HG03521 (cell line): ENCODE results near the gene LAMA1.

Experiments
- ATAC-seq: cut with Tn5 transposase; IDR thresholded peaks from one replicate; pipeline ENCODE4 v1.9.1; 2021; ENCODE audit warnings: mild to moderate bottlenecking, moderate library complexity; ENCODE audit not compliant: unreplicated experiment

LAMA1 gene

DNA sequence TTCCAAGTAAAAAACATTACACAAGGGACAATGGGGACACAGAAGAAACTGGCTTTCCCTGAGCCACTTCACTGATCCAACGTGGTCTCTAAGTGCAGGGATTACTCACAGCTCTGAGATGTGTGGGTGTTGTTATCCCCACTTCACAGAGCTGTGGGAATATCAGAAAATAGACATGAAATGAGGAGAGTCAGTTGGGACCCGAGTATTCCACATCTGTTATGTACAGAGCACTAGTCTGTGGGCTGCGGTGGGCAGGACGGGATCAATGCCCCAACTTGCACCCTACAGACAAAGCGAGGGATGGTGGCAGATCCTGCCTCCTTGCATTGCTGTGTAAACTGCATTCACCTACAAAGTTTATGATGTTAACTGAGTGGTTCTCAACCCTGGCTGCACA is 11.7 kb downstream of the LAMA1 start:
- no peak for ATAC-seq

DNA sequence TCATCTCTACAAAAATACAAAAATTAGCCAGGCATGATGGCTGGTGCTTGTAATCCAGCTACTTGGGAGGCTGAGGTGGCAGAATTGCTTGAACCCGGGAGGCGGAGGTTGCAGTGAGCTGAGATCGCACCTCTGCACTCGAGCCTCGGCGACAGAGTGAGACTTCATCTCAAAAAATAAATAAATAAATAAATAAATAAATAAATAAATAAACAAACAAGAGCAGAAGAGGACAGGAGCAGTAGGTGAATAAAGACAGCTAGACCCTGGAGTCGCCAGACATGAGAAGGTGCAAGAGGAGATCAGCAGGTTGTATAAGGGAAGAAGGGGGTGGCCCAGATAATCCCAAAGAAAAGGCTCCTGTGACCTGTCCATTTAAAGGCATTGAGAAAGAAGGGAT is 12.3 kb downstream of the LAMA1 start:
- no peak for ATAC-seq

DNA sequence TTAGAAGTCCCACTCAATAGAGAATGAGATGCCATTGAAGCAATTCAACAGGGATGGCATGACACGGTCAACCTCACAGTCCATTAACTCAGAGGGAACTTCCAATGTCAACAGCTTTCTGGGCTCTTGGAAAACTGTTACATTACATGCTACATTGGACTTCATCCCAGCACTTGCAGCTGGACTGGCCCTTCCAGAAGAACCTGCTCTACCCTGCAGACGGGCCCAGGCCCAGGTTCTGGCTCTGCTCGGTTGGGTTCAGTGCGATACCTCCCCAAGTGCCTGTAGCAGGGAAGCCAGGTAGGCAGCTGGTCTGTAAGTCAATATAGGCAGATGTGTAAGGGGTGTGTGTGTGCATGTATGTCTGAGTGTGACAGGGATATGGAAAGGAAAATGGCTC is 12.9 kb downstream of the LAMA1 start:
- ATAC-seq, result no peak

DNA sequence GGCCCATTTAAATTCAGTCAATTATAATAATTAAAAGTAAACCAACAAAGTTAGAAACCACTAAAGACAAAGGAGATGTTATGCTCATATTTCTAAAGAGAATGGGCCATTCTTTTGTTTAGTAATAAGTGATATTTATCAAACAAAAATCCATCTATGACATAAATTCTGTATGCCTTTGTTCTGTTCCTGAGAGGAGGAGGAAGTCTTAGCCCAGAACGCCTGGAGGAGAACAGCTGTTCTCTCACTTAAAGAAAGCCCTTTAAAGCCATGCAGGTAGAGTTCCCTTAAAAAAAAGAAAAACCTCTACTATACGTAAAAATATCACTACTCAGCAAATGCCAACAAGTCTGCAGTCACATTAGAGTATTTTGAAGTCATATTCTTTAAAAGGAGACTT is 15.5 kb downstream of the LAMA1 start:
- ATAC-seq, result no peak

DNA sequence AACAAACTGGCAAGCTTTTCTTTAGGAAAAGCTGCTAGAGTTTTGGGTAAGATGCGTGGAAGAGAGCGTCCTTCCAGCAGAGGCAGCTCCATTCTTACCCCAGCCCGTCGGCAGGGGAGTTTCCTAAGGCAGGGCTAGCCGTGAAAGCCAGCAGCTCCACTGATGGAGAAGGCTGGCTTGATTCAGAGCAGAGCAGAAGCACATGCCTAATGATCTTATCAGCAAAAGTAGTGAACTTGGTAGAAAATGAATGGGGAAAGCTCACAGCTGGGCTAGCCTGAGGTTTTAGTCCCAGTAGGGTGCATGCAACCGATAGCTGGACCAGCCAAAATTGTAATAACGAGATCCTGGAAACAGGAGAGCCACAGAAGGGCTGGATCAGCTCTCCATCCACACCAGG is 20.8 kb downstream of the LAMA1 start:
- ATAC-seq, result no peak

DNA sequence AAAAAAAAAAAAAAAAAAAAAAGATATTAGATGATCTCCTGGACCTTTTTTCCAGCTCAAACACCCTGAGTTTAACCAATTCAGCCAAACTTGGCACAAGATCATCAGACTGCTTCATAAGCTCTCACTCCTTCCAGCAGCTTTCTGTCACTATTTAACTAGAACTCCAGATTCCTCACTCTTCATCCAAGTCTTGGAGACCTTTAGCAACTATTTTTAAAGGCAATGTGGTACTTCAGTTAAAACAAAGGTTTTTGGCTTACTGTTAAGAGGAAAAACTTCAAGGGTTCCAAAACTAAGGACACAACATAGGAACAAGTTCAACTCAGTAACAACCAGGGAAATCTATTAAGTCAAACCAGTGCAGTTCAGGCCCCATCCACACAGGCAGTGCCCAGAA is 23.2 kb downstream of the LAMA1 start:
- no peak for ATAC-seq

DNA sequence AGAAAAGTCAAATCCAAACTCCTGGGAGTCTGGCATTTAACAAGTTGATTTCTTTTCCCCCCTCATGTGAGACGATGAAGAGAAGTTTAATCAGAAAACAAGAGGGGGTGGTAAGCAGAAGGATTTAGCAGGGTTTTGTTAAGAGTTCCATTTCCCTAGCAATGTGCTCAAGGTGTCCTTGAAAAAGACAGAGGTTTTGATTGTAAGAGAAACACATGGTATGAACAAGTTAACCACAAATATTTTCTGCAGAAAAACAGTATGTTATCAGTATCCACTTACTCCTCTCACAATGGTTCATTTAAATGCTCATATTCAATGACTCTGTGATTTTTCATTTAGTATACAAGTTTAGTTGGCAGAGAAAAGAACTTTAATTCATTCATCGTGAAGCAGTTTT is 26.8 kb downstream of the LAMA1 start:
- ATAC-seq, result no peak

DNA sequence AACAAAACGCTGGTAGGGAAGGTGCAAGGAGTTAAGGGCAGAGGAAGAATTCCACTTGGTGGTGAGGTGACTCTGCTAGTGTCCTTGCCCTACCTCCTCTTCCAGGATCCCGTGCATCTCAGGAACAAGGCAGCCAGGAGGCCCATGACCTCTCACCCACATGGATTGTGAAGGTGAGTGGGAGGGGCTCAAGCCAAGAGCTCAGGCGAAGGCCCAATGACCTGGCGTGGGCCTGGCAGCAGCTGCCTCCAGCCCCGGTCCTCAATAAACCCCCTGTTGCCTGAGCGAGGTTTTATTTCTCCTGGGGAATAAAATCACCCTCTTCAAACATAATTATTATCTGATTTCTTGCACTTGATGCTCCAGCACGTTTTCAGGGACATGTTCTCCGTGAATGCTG is 28.2 kb downstream of the LAMA1 start:
- ATAC-seq, result no peak

DNA sequence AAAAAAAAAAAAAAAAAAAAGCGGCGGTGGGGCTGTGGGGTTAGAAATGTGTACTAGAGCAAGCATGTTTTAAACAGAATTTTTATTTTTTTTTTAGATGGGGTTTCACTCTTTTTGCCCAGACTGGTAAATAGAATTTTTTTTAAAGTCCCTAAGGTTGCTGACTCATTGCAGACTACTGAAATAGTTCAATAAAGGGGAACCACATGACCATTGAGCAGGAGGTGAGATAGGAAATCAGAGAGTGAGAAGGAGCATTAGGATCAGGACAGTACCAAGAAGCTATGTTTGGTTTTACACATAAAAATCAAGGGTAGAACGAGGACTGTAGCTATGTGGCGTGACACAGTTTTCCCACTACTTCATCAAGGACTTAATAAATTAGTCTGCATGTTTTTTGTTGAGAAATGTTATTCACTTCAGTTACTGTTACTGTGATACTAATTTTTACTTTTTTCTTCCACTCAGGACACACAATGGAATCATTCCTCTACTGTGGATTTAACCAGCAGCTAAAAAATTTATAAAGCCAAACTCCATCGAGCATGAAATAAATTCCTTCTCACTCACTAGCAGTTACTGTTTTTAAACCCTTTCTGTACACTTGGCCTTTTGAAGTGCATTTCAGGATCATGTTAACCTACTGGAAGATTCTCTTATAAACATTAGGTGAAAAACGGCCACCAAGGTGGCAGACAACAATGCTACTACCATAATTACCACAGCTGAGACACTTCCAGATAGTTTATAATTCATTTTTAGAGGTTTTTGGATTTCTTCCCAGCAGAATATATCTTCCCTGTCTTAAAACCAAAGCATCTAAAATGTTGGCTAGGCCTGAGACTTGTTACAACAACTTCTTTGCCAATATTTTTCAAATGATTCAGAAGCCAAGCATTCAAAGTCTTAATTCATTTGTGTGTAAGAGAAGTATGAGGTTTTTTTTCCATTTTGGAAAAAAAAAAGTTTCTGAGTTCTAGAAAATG is 33.2 kb downstream of the LAMA1 start:
- no peak for ATAC-seq

DNA sequence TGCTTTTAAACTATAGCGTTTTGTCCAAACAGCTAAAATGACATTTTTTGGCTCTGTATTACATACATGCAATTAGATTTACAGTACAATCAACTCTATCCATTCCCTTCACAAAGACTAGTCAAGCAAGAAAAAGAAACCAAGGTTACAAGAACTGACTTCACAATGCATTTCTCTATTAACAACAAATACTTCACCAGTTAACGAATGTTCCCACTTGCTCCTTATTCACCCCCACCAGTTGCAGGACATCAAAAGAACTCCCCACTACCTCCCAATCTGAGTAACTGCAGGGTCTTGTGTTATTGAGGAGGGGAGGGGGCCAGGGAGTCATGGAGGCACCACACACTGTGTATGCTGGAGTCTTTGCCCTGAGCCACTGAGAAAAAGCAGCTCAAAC is 34.9 kb downstream of the LAMA1 start:
- no peak for ATAC-seq

DNA sequence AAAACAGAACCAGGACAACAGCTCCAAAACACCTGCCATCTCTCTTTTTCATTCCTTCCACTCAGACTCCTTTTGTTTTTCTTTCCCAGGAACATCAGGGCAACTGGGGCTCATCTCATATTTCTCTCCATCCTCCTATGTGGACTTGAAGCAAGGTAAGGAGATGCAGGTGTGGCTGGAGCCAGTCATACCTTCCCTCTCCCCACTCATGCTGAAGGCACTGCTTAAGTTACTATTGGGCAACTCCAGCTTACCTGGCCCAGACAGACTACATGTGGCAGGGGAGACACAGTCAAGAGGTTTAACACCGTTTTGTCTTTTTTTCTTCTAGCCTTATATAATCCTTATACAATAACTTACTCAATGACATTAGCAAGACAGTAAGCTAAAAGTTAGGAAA is 38.4 kb downstream of the LAMA1 start:
- no peak for ATAC-seq

DNA sequence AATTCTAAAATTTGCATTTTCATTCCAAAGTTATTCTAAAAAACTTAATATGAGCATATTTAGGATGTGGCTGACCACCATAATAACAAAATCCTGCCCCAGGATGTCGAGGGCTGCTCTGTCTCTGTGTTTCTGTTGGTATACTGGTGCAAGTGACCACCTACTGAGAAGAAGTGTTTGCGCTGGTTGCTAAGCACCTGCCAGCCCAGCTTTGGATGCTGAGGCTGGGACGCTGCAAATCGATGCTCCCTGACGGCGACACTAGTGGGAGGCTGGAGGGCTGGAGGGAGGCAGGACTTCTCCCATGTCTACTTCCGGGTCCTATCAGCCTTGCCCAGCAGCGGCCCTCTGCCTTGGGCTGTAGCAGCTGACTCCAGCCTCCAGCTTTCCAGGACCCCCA is 45.0 kb downstream of the LAMA1 start:
- no peak for ATAC-seq

DNA sequence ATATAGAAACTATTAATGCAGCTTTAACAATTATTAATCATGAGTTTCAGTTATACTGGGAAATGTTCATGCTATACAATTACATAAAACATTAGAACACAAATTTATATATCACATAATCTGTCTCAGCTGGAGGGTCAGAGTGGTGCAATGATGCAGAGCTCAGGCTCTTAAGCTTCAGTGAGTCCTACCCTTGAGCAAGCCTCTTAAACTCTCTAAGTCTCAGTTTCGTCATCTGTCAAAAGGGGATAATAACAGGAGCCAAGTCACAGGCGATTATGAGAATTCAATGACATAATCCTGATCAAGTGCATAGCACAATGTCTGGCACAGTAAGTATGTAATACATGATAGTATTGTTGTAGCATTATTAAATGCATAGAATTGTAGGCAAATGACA is 46.0 kb downstream of the LAMA1 start:
- ATAC-seq, result no peak

DNA sequence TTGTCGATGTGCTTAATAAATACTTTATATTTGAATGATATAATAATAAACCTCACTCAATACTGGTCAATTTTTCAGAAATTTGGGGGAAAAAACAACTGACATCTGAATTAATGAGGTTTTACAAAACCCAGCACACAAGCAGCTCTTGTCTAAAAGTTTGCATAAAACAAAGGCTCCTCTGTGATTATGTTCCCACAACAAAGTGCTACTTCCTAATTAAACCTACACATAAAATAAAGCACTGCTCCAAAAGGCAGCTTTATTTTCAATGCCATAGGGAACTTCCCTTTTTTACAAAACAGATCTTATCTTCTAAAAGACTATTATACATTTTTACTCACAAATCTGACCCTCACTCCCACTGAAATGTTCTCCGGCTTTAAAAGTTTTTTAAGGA is 47.1 kb downstream of the LAMA1 start:
- no peak for ATAC-seq

DNA sequence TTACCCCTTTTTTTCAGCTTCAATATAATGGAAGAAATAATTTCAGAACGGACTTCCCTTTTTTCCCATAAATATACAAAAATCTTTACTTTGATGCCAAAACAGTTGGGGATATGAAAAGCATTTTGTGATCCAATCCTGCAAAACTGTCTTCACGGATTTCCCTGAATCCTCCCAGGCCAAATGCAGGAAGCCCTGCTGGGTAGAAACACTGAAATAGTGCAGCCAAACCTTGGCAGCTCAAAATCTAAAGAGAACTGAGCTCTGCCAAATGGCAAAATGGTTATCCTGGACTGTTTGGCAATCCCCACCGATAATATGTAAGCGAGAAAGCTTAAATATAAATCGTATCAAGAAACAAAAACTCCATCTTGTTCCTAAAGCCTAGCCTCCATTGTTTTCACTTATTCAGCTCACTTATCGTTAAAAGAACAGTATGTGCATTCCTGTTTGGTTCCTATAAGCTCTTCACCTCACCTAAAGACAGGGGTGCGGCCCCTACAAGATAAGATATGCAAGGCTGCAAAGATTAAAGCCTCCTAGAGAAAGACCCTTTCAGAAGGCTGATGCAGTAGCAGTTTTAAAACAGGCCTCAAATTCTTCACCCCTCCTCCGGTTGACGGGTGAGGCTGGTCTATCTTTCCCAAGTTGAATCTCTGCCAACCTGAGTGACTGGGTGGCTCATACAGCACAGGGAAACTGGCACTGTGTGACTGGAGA is 48.6 kb downstream of the LAMA1 start:
- ATAC-seq, result no peak

DNA sequence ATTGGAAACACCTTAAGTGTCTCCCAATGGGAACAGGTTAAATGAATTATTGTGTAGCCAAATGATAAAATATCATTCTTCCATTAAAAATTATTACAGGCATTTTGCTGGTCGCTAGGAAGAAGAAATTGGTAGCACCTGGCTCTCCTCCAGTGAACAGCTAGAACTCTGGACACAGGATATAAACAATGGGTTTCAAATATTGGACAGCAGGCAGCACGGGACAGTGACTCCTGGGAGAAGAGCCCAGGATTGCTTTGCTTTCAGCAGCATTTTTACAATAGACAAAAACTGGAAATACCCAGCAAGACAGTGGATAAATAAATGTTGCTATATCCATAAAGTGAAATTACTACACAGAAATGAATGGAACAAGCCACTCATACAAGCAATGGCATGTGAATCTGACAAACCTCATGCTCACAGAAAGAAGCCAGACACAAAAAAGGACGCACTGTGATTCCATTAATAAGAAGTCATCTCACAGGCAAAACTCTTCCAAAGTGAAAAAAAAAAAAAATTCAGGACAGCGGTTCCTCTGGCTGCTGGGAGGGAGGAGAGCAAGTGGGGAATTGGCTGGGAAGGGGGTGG is 50.5 kb downstream of the LAMA1 start:
- no peak for ATAC-seq

DNA sequence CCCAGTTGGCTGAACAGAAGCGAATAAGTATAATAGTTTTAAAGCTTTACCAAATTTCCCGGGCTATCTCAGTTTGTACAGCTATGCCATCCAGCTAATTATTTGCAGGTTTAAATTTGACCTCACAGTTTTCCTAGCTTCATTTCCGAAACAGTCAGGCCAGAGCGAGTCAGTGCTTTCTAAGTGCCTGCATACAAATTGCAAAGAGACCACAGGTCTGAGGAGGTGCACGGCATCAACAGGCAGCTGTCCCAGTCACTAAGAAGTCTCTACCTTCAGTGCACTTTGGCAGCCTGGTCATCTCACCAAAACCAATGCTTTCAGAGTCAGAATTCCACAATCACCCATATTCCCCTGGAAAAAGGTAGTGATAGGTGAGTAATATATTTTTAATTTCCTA is 51.9 kb downstream of the LAMA1 start:
- ATAC-seq, result no peak

DNA sequence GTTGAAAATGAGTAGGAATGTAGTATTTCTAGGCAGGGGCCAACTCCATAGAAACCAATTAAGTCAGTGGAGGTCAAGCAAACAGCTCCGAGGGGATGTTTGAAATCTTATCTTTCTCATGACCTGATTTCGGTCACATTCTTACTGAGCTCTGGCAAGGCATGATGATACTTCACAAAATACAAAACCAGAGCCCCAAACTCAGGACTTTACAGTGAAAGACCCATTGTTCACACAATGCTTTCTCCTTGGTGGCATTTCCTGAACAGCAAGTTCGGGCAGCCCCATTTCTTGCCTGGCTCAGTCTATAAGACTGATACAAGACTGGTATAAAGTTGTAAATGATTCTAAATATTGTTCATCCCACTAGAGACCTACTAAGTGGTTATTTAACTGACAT is 53.3 kb downstream of the LAMA1 start:
- ATAC-seq, result no peak

DNA sequence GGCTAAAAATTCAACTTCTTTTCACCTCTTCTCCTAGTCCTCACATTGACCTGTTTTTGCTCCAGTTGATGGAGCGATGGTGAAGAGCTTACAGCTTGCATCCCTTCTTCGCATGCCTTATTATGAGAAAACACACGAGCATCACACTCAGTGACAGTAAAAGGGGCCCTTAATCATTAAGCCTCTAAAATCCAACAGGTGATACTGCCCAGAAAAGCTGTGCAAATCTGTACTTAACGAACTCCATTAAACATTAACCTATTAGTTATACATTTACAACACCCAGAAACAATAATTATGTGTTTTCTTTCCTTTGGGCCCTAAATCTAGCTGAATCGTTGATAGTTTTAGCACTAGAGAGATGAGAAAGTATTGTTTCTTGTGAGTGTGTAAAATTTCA is 54.8 kb downstream of the LAMA1 start:
- no peak for ATAC-seq

DNA sequence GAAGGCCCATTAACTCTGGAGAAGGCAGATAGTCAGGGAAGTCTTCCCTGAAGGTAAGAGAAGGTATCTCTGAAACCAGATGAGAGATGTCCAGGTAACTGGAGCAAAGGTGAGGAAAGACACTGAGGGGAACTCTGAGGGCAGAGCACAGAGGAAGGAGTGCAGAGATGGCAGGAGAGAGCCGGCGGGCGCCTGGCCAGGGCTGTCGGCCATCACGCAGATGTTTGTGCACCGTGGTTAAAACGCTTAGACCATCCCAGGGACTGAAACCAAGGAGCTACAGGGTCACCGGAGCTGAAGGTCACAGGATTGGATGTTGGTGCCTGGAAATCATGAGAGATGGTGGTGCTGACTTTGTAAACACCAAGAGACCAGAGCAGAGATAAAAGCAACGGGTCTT is 55.4 kb downstream of the LAMA1 start:
- no peak for ATAC-seq

DNA sequence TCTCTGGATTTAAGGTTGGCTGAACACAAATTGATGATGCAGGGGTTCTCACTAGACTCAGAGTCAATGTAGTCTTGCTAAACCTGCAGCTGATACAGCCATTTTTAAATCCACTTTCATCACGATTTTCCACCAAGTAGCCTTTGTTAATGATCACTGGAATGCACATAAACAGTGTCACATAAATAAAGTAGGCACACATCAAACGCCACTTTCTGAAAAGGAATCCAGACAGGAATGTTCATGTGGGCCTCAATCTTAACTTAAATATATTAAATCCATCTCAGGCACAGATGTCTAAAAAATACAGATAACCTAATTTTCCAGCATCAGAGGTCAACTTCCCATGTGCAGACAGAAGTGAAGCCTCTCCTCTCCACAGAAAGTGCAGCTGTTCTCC is 58.3 kb downstream of the LAMA1 start:
- no peak for ATAC-seq

DNA sequence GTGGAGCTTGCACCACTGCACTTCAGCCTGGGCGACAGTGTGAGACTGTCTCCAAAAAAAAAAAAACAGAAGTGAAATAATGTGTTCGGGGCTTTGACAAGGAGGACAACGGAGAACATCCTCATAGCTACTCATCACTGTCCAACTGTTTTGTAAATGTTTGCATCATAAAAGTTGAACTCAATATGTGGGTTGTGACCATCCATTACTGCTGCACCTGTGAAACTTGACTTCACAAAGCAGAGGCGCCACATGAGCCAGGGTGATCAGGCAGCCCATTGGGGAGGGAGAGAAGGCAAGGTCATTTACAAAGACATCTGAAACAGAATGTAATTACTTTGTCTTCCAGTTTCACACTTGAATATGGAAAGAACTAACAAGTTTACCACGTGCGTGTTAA is 61.6 kb downstream of the LAMA1 start:
- ATAC-seq, result no peak
